Dedifferentiated amniotic fluid mesenchymal stem cell (primary cell): ENCODE measurements around the gene CHRM2.
"Not testable (repeated sequence)": the region's sequence is repeated elsewhere in the genome, so short reads cannot be mapped to it uniquely, and the experiment has no call there.

Experiments used
- DNase-seq: peaks from one replicate; pipeline ENCODE4 v3.0.0-alpha.2; 2016; ENCODE audit errors: extremely low spot score

The CHRM2 gene

DNA sequence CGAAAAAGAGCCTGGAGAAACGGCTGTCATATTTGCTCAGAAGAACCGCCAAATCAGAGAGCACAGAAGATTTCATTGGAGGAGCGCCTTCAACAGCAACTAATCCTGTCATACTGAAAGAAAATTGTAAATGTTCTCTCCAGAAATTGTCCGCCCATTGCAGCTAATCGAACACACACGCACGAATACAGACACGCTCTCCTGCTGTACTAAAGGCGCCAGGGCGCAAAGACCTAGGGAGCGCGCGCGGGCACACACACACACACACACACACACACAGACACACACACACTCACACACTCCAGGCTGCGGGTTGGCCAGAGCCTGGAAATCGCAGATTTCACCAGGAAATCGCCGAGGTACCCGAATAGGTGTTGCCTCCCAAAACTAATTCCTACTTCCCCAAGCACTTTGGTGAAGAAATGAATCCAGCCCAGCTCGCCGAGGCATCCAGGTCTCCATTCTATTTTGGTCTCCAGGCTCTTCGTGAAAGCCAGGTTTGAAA, at the start of gene CHRM2:
TSS of gene CHRM2 (plus strand) at position 157 of the 505 bp plus-strand sequence. CDS start 146,214 bp downstream, outside the sequence.
- DNase-seq, result peak; percentile 75

DNA sequence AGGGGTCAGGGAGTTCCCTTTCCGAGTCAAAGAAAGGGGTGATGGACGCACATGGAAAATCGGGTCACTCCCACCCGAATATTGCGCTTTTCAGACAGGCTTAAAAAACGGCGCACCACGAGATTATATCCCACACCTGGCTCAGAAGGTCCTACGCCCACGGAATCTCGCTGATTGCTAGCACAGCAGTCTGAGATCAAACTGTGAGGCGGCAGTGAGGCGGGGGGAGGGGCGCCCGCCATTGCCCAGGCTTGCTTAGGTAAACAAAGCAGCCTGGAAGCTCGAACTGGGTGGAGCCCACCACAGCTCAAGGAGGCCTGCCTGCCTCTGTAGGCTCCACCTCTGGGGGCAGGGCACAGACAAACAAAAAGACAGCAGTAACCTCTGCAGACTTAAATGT, 37.1 kb upstream of the CHRM2 start:
- not testable (repeated sequence) for DNase-seq

GRCh38 chr7:136845899-136846465, 22.5 kb upstream of the CHRM2 start:
- DNase-seq, result no peak

DNA sequence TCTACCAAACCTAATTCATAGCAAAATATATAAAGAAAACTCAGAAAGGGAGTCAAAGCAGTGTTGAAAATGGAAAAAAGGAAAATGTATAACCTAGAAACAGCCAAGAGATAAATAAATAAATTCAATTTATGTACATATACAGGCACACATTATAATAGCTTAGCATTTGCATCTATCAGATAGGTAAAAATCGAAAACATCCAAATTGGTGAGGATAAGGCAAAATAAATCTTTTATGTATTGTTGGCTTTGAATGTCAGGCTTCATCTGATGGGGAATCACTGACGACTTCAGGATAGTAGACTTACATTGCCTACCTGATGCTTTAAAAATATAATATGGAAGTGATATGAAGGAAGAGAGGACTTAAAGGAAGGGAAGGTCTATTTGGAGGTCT, 20.6 kb upstream of the CHRM2 start:
- no peak for DNase-seq

- DNase-seq, result no peak
Measured at GRCh38 chr7:136853654-136854053, 14.8 kb upstream of the CHRM2 start.

GRCh38 chr7:136857573-136857972, 10.9 kb upstream of the CHRM2 start:
- DNase-seq, result no peak

GRCh38 chr7:136859803-136860202, 8.6 kb upstream of the CHRM2 start:
- no peak for DNase-seq

DNA sequence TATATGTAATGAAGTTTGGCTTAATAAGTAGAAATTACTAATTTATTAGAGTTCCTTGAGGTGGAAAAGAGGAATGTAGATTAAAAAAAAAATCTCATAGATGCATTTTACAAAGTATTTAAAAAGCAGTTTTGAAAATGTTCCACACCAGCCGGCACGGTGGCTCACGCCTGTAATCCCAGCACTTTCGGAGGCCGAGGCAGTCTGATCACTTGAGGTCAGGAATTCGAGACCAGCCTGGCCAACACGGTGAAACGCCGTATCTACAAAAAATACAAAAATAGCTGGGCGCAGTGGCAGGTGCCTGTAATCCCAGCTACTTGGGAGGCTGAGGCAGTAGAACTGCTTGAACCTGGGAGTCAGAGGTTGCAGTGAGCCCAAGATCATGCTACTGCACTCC, 3.2 kb upstream of the CHRM2 start:
- no peak for DNase-seq

DNA sequence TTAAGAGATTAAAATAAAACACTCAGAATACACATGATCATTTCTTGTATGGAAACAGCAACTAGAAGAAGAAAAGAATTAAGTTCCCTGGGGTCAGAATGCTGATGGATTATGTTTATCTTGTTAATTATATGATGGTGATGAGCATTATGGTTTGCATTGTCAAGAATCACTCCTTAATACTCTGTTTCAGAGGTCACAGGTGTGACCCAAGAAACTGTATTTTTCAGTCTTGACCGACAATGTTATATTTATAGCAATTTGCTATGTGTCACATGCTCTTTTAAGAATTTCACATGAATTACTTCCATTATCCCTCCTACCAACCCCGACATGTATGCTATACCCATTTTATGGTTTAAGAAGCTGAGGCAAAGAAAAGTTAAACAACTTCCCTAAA, 2.7 kb upstream of the CHRM2 start:
- no peak for DNase-seq

- DNase-seq, result peak; percentile 34
Measured at GRCh38 chr7:136869001-136869961, 829 bp downstream of the CHRM2 start.

- no peak for DNase-seq
Measured at GRCh38 chr7:136869991-136870865, 1.8 kb downstream of the CHRM2 start.

DNA sequence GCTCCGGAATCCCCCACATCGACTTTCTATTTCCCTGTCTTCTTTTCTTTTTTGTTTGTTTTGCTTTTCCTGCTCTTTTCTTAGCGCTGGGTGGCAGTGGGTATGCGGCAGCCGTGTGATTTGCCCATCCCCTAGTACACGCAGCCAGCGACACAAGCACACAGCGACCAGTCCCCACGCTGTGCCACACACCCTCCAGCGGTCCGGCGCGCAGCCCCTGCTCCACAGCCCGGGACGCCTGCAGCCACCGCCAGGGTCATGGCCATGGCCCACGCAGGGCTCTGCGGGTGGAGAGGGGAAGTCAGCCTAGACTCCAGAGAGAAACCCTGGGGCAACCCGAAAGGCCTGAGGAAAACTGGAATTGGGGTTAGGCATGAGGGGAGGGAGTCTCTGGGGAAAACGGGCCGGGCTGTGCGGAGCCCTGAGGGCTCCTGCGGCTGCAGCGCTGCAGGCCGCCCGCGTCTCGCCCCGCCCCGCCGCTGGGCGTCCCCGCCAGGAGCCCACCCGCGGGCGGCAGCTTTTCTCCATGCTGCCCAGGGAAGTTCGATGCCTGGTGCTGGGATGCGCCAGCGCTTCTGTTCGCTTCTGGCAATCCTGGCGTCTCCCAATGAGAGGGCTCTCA, 2.5 kb downstream of the CHRM2 start:
- DNase-seq, result no peak

GRCh38 chr7:136874393-136875032, 6.1 kb downstream of the CHRM2 start:
- DNase-seq, result peak; percentile 58

DNA sequence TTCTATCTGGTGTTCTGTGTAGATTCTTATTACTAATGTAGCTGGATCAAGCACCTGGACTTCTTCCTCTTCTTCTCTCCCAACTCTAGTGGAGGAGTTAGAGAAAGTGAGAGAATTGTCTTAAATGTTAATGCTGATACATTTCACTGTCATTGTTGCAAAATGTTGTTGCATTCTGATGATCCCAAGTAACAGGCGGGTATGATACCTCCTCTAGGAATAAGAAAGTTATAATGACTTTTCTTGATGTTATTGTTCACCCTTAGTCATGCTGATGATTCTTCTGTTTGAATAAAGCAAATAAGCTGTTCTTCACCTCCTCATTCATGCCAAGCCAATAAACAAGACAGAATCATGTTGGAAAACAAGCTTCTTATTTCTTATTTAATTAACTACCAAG, 9.1 kb downstream of the CHRM2 start:
- no peak for DNase-seq

DNA sequence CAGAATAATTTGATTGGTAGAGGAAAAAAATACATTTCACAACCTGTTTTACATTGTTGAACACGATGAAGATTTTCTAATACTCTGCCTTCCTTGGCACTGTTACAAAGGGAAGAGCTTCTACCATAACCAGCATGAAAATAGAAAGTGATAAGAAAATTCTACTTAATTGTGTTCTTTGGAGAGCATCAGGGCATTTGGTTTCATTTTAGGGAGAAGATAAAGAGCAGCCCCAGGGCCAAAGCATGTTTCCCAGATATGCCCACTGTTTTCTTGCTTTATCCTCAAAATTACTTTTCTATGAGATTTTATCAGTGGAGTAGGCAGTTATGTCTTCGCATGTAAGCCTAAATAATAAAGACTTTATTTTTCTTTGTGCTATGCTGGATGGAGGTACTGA, 9.5 kb downstream of the CHRM2 start:
- no peak for DNase-seq

DNA sequence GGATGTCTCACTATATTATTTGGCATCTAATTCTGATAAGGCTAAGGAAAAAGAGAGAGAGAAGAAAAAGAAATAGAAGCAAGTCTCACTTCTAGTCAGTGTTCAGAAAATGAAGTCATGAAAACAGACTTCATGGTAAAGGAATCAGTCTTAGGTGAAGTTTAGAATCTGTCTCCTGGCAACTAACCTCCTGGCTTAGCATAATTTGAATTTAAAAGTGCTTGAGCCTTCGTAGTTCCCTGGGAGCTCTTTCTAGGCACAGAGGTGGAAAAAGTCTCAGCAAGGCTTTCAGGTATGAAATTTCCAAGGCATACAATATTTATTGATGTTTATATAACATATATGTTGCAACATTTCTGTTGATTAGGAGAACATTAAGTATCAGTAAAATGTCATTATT, 10.4 kb downstream of the CHRM2 start:
- no peak for DNase-seq

DNA sequence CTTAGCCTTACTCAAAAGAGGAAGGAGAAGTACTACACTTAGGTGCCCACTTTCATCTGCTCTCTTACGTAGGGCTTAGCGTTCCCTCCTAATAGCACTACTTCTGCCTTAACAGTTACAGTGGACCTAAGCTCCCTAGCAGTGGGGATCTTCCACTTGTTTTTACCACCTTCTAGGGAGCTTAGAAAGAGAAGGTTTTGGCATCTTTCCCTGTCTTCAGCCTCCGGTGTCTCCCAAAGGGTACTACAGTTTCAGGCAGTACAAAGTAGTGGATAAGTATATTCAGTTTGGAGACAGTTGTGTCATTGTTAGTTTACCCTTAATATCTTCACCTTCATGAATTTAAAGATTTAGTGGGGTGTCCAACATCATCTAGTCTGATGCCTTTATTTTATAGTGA, 14.6 kb downstream of the CHRM2 start:
- DNase-seq, result no peak

GRCh38 chr7:136884492-136884891, 16.0 kb downstream of the CHRM2 start:
- no peak for DNase-seq

GRCh38 chr7:136887317-136887716, 18.9 kb downstream of the CHRM2 start:
- no peak for DNase-seq

GRCh38 chr7:136890399-136890798, 21.9 kb downstream of the CHRM2 start:
- no peak for DNase-seq

DNA sequence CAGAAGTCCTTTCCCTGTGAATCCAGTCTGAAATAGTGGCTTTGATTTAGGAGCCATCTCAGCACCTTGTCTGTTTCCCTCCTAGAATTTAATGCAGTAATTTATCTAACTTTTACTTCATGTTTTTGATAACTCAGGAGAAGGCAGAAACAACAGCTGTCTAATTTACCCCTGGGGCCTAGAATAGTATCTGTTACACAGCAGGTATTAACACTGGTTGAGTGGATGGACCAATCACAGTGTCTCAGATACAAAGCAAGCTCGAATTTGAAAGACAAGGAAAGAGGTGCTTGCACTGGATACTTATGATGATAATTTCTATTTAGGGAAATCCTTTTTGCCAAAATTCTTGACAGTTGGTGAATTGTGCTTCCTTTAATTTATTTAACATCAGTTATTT, 23.4 kb downstream of the CHRM2 start:
- no peak for DNase-seq
